AML-193 (cell line): Measurements from ENCODE around the gene ECE1.
"Not testable (repeated sequence)": the region's sequence is repeated elsewhere in the genome, so short reads cannot be mapped to it uniquely, and the experiment has no call there.

Experiments used
- DNase-seq, 2 experiments: peaks; one replicate each; lab custom pipeline; 2025; lab: John Stamatoyannopoulos, UW

Gene ECE1

DNA sequence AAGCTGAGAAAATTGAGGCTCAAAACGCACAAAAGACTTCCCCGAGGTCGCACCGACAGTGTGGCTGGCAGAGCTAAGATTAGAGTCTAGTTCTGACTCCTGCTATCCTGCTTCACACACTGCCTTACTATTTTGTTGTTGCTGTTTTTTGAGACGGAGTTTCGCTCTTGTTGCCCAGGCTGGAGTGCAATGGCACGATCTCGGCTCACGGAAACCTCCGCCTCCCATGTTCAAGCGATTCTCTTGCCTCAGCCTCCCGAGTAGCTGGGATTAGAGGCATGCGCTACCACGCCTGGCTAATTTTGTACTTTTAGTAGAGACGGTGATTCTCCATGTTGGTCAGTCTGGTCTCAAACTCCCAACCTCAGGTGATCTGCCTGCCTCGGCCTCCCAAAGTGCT is 112.0 kb downstream of the ECE1 start:
- DNase-seq = not testable (repeated sequence)

DNA sequence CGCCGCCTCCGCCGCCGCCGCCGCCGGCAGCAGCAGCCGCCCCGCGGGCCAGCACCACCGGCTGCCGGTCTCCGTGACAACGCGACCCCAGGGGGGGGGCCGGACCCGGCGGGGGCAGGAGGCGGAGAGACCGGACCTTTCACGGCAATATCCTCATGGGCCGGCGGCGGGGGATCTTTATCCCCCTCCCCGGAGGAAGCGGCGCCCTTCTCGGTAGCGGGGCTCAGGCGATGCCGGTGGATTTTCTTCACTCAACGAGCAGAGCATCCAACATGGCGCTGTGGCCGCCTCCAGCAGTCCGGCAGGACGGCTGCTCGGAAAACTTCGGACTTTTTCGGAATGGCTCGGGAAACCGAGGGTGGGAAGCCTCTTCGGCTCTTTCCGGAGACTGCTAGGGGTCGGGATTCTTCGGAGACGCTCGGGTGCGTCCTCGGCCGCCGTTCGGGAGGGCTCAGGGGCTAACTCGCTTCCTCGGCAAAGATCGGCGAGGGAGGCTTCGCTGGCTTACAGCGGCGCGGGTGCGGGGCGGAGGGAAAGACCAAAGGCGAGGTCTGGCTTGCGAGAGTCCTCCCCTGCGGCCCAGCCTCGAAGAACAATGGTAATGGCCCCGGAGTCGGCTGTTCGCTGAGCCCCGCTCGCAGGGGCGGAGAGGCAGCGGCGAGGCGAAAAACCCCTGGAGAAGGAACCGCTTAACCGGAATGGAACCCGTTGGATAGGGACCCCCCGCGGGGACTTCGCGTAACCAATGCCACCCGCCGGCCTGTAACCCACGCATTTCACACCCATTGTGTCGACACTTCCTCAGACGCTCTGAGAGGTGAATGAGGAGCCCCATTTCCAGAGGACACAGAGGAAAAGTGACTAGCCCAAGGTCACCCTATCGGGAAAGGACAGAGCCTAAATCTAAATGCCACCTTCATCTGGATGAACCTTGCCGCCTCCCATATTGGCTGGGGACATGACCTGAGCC is 113.4 kb downstream of the ECE1 start, which contains the start of gene EIF4G3:
Gene EIF4G3 (minus strand): TSS at position 312 of the 970 bp plus-strand sequence. CDS start 174,155 bp downstream, outside the sequence.
- DNase-seq = peak; percentile 91 to 92

DNA sequence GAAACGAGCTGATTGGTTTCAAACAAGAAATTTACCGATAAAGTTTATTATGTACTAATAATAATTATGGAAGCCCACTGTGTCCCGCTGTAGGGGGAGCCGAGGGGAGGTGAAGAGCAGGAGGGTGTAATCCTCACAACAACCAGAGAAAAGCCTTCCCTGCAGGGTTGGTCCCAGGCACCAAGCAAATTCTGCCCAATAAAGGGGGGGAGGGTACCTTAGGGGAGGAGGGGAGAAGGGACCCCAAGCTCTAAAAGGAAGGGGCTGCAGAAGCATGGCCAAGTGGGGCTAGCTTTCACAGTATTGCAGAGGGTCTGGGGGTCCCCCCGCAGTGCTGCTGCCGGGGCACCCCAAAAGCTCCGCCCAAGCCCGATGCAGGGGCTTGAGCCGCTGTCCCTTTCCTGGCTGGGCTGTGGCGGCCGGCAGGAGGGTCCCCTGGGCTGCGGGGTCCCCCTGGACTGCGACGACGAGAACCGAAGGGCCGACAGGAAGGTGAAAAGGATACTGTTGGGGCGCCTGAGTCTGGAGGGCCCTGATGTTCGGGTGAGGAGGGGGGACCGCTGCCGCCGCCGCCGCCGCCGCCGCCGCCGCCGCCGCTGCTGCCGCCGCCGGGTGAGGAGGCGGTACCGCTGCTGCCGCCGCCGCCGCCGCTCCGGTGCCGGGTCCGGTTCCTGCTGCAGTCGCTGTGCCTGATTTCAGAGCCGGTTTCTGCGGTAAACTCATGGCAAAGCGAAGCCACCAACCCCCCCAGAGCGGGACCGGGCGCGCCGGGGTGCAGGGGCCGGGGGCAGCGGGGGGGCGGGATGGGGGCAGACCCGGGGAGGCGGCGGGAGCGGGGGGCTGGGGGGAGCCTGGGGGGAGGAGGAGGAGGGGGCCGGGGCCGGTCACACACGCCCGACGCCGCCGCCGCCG is 114.3 kb downstream of the ECE1 start:
- DNase-seq = no peak

DNA sequence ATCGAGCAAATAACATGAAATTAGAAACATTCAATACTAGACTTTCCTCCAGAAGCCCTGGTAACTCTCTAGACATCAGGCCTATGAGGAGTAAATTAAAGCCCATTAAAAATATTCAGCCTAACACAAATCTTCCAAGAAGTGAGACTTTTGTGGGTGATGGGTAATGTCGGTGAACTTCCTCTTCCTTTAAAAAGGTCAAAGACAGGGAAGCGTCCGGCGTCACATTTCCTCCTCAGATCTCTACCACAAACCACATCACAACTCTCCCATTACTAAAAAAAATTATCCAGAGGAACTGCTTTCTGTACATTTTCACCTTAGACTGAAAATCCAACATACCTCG is 115.0 kb downstream of the ECE1 start:
- peak; percentile 82 to 83 for DNase-seq

DNA sequence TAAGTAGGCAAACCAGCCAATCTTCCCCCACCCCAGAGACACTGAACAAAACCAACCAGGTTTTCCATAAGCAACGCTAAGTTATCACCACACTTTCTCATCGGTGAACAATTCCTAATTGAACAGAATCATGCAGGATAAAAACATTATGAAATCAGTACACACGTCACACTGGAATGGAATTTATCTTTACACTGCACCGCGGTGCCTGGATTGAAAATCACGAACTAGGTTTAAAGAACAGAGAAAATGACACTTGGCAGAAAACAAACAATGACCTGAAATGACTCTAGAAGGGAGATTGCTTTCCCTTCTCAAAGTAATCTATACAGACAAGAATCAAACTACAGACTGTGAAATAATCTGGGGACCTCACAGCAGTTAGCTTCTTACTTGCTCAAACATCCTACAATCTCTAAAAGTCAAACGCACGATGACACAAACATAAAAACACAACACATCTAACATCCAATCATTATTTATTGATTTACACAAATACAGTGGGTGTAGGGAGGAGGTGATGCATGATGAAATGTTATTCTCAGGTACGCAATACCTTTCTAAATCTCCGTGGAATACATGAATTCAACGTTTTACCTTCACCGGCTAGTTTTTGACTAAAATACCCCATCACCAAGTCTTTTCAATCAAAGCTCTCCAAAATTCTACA is 115.5 kb downstream of the ECE1 start:
- no peak for DNase-seq

DNA sequence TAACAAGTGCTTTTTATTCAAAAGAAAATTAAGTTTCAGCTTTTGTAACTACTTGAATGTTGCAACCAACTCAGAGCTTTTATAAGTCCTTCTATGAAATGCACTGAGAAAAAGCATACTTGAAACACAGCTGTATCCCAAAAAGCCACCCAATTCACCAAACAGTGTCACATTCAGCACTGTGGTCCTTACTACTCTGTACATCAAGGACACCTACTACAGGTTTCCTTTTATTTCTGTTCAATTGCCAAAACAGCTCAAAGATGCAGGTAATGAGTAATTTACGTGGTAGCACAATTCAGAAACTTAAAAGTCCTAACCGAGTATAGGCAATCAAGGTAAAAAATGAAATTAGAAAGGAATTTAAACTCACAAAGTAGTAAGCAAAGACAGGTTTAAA is 116.0 kb downstream of the ECE1 start:
- DNase-seq = no peak

DNA sequence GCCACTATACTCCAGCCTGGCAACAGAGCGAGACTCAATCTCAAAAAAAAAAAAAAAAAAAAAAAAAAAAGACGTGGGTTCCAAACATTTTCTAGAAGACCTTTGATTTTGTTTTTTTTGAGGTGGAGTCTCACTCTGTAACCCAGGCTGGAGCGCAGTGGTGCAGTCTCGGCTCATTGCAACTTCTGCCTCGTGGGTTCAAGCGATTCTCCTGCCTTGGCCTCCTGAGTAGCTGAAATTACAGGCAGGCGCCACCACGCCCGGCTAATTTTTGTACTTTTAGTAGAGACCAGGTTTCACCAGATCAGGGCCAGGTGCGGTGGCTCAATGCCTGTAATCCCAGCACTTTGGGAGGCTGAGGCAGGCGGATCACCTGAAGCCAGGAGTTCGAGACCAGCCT is 117.2 kb downstream of the ECE1 start:
- DNase-seq = not testable (repeated sequence)

DNA sequence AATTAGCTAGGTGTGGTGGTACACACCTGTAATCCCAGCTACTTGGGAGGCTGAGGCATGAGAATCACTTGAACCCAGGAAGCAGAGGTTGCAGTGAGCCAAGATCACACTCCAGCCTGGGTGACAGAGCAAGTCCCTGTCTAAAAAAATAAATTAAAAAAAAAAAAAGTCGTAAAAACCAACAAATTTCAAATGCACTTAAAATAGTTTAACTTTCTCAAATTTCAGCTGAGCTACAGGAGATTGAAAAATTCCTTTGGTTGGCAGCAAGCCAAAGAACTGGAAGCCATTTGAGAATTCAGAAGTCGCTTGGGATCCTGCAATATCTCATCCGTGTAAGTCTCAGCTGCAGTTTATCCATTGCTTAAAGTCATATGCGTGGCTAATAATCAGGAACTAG is 119.4 kb downstream of the ECE1 start:
- not testable (repeated sequence) for DNase-seq

DNA sequence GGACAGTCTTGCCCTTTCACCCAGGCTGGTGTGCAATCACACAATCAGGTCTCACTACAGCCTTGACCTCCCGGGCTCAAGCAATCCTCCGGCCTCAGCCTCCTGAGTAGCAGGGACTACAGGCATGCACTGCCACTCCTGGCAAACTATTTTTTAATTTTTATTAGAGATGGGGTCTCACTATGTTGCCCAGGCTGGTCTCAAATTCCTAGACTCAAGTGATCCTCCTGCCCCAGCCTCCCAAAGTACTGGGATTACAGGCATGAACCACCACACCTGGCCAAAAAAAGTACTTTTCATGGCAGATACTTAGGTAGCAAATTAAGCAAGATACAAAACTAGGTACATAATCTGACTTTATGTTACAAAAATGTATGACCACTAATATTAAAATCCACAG is 121.8 kb downstream of the ECE1 start:
- DNase-seq = no peak
